ENCODE measurements around the gene KCNJ6. TPM values are rescaled to one million over a fixed set of nuclear protein-coding genes. Genes with fewer than 3 reads are reported as not detected.

The KCNJ6 gene
- total RNA-seq, 1 donor from 2014 or later: 2.6 TPM

- H3K4me2 ChIP-seq (ENCODE audit: low read length): peak overlapping the region; percentile 75
- no peak for TF ChIP-seq CTCF (IDR thresholded peaks at IDR 0.05; ENCODE audit: insufficient read depth, low read depth, low read length)
- TF ChIP-seq EZH2 (IDR thresholded peaks at IDR 0.05; ENCODE audit: insufficient read depth, low read length): no peak
These were observed 67.4 kb downstream of the KCNJ6 start for GRCh38 chr21:37848721-37849490.

GRCh38 chr21:37845535-37845934, 70.7 kb downstream of the KCNJ6 start:
- no peak for DNase-seq (ENCODE audit: low read depth)
- Mint-ChIP-seq H3K27me3 (ENCODE audit: low read depth, unreplicated experiment) (no peaks in the 10 kb centered on the region), H3K4me1 (ENCODE audit: low read depth, unreplicated experiment) (peaks cover 42% of the 10 kb centered on the region), H3K9me3 (ENCODE audit: unreplicated experiment) (peaks cover 4% of the 10 kb centered on the region), H3K27ac (ENCODE audit: unreplicated experiment) (no peak overlapping the region), H3K36me3 (ENCODE audit: low read depth, unreplicated experiment) (peaks cover 2% of the 10 kb centered on the region), H3K4me3 (ENCODE audit: unreplicated experiment) (no peak overlapping the region)
- no peak overlapping the region for H3K4me2 ChIP-seq (ENCODE audit: low read length)
- H3K36me3 ChIP-seq (ENCODE audit: insufficient read depth, low read length): no peaks in the 10 kb centered on the region
- TF ChIP-seq CTCF (IDR thresholded peaks at IDR 0.05; ENCODE audit: insufficient read depth, low read depth, low read length) (no peak), EZH2 (IDR thresholded peaks at IDR 0.05; ENCODE audit: insufficient read depth, low read length) (no peak)
- no peak for FAIRE-seq
- H3K79me2 ChIP-seq (ENCODE audit: insufficient read depth, low read length): no peaks in the 10 kb centered on the region
- no peaks in the 10 kb centered on the region for H4K20me1 ChIP-seq (ENCODE audit: insufficient read depth, low read length)
- H3K9ac ChIP-seq (ENCODE audit: low read length): no peak overlapping the region
- H2AFZ ChIP-seq (ENCODE audit: low read depth, low read length): no peak overlapping the region
- no peaks in the 10 kb centered on the region for H3K27me3 ChIP-seq (ENCODE audit: insufficient read depth, low read length)
- H3K4me1 ChIP-seq (ENCODE audit: insufficient read depth, low read length): peaks cover 22% of the 10 kb centered on the region
- H3K9me3 ChIP-seq (ENCODE audit: insufficient read depth, low read depth, low read length): no peaks in the 10 kb centered on the region
- no peak overlapping the region for H3K27ac ChIP-seq (ENCODE audit: low read depth, low read length)
- no peak overlapping the region for H3K4me3 ChIP-seq (ENCODE audit: insufficient read depth, low read depth, low read length)

More at GRCh38 chr21:37848721-37849490, 67.4 kb downstream of the KCNJ6 start:
- Histone ChIP-seq H3K4me3 (ENCODE audit: insufficient read depth, low read depth, low read length) (peak overlapping the region; percentile 29), H3K4me1 (ENCODE audit: insufficient read depth, low read length) (peaks cover 26% of the 10 kb centered on the region), H3K9ac (ENCODE audit: low read length) (peak overlapping the region; percentile 26), H3K27ac (ENCODE audit: low read depth, low read length) (peak overlapping the region; percentile 61), H4K20me1 (ENCODE audit: insufficient read depth, low read length) (no peaks in the 10 kb centered on the region), H3K36me3 (ENCODE audit: insufficient read depth, low read length) (no peaks in the 10 kb centered on the region), H3K79me2 (ENCODE audit: insufficient read depth, low read length) (no peaks in the 10 kb centered on the region), H3K9me3 (ENCODE audit: insufficient read depth, low read depth, low read length) (no peaks in the 10 kb centered on the region), H3K27me3 (ENCODE audit: insufficient read depth, low read length) (no peaks in the 10 kb centered on the region), H2AFZ (ENCODE audit: low read depth, low read length) (peak overlapping the region; percentile 19)
- DNase-seq (ENCODE audit: low read depth) (peak; percentile 66), FAIRE-seq (no peak)
- Mint-ChIP-seq H3K36me3 (ENCODE audit: low read depth, unreplicated experiment) (peaks cover 2% of the 10 kb centered on the region), H3K4me3 (ENCODE audit: unreplicated experiment) (no peak overlapping the region), H3K27ac (ENCODE audit: unreplicated experiment) (peak overlapping the region; percentile 94), H3K27me3 (ENCODE audit: low read depth, unreplicated experiment) (no peaks in the 10 kb centered on the region), H3K4me1 (ENCODE audit: low read depth, unreplicated experiment) (peaks cover 39% of the 10 kb centered on the region), H3K9me3 (ENCODE audit: unreplicated experiment) (peaks cover 4% of the 10 kb centered on the region)

- Histone ChIP-seq H4K20me1 (ENCODE audit: insufficient read depth, low read length) (no peaks in the 10 kb centered on the region), H3K79me2 (ENCODE audit: insufficient read depth, low read length) (no peaks in the 10 kb centered on the region), H3K27ac (ENCODE audit: low read depth, low read length) (no peak overlapping the region), H3K4me2 (ENCODE audit: low read length) (no peak overlapping the region), H3K36me3 (ENCODE audit: insufficient read depth, low read length) (no peaks in the 10 kb centered on the region), H2AFZ (ENCODE audit: low read depth, low read length) (no peak overlapping the region), H3K4me3 (ENCODE audit: insufficient read depth, low read depth, low read length) (no peak overlapping the region), H3K9ac (ENCODE audit: low read length) (no peak overlapping the region), H3K27me3 (ENCODE audit: insufficient read depth, low read length) (no peaks in the 10 kb centered on the region), H3K4me1 (ENCODE audit: insufficient read depth, low read length) (no peaks in the 10 kb centered on the region), H3K9me3 (ENCODE audit: insufficient read depth, low read depth, low read length) (no peaks in the 10 kb centered on the region)
- no peaks in the 10 kb centered on the region for H3K27me3 Mint-ChIP-seq (ENCODE audit: low read depth, unreplicated experiment)
- FAIRE-seq (peak; percentile 41), DNase-seq (ENCODE audit: low read depth) (no peak)
- peaks cover 24% of the 10 kb centered on the region for H3K4me1 Mint-ChIP-seq (ENCODE audit: low read depth, unreplicated experiment)
- H3K4me3 Mint-ChIP-seq (ENCODE audit: unreplicated experiment): no peak overlapping the region
- TF ChIP-seq EZH2 (IDR thresholded peaks at IDR 0.05; ENCODE audit: insufficient read depth, low read length) (no peak), CTCF (IDR thresholded peaks at IDR 0.05; ENCODE audit: insufficient read depth, low read depth, low read length) (no peak)
- peaks cover 8% of the 10 kb centered on the region for H3K9me3 Mint-ChIP-seq (ENCODE audit: unreplicated experiment)
- H3K36me3 Mint-ChIP-seq (ENCODE audit: low read depth, unreplicated experiment): peaks cover 2% of the 10 kb centered on the region
- no peak overlapping the region for H3K27ac Mint-ChIP-seq (ENCODE audit: unreplicated experiment)
These were observed 73.1 kb downstream of the KCNJ6 start for GRCh38 chr21:37843191-37843590.

Measured in astrocyte (in vitro differentiated cells and primary cell).